Measurements from ENCODE around the gene CSK. TPM values are rescaled to one million over a fixed set of nuclear protein-coding genes. Genes with fewer than 3 reads are reported as not detected.

Gene CSK
- total RNA-seq, 1 donor from 2014 or later = 83.8 TPM

GRCh38 chr15:74808078-74808839 is 26.4 kb downstream of the CSK start:
- no peak for TF ChIP-seq CTCF (IDR thresholded peaks at IDR 0.05)
- DNase-seq = peak; percentile 78
- intact Hi-C loops (cut with DNase I) = no loop called here
- Histone ChIP-seq H3K27me3 (ENCODE audit: low read depth) (no peaks in the 10 kb centered on the region), H3K4me1 (no peaks in the 10 kb centered on the region), H3K36me3 (peaks cover 12% of the 10 kb centered on the region), H3K27ac (no peak overlapping the region), H3K9me3 (no peaks in the 10 kb centered on the region), H3K4me3 (no peak overlapping the region)
- ATAC-seq = peak; percentile 78 to 92

- no peaks in the 10 kb centered on the region for H3K4me1 ChIP-seq
- no peak for ATAC-seq
- intact Hi-C loops (cut with DNase I) = no loop called here
These were observed 27.0 kb downstream of the CSK start for GRCh38 chr15:74808840-74809229.

GRCh38 chr15:74809242-74809641 is 27.4 kb downstream of the CSK start:
- no peaks in the 10 kb centered on the region for H3K9me3 ChIP-seq
- H3K27ac ChIP-seq = no peak overlapping the region
- DNase-seq (no peak), ATAC-seq (no peak)
- H3K4me3 ChIP-seq = no peak overlapping the region
- H3K36me3 ChIP-seq = peaks cover 2% of the 10 kb centered on the region
- H3K27me3 ChIP-seq (ENCODE audit: low read depth) = no peaks in the 10 kb centered on the region
- H3K4me1 ChIP-seq = no peaks in the 10 kb centered on the region
- intact Hi-C loops (cut with DNase I) = no loop called here
- TF ChIP-seq CTCF (IDR thresholded peaks at IDR 0.05) = no peak

More at GRCh38 chr15:74808840-74809229, 27.0 kb downstream of the CSK start:
- no peaks in the 10 kb centered on the region for H3K27me3 ChIP-seq (ENCODE audit: low read depth)
- DNase-seq = no peak
- no peak overlapping the region for H3K27ac ChIP-seq
- no peak overlapping the region for H3K4me3 ChIP-seq
- TF ChIP-seq CTCF (IDR thresholded peaks at IDR 0.05) = no peak
- H3K36me3 ChIP-seq = peaks cover 6% of the 10 kb centered on the region
- no peaks in the 10 kb centered on the region for H3K9me3 ChIP-seq

- Histone ChIP-seq H3K9me3 (no peaks in the 10 kb centered on the region), H3K36me3 (no peaks in the 10 kb centered on the region), H3K4me1 (no peaks in the 10 kb centered on the region), H3K27ac (no peak overlapping the region), H3K4me3 (no peak overlapping the region), H3K27me3 (ENCODE audit: low read depth) (no peaks in the 10 kb centered on the region)
- ATAC-seq (no peak), DNase-seq (no peak)
- no peak for TF ChIP-seq CTCF (IDR thresholded peaks at IDR 0.05)
- intact Hi-C loops (cut with DNase I) = no loop called here
These were observed 28.1 kb downstream of the CSK start for GRCh38 chr15:74809956-74810355.

- Histone ChIP-seq H3K27ac (no peak within 1 kb of the TSS), H3K36me3 (no peaks in the 10 kb centered on the region), H3K9me3 (no peaks in the 10 kb centered on the region), H3K4me3 (no peak within 1 kb of the TSS), H3K4me1 (no peaks in the 10 kb centered on the region), H3K27me3 (ENCODE audit: low read depth) (no peaks in the 10 kb centered on the region)
- DNase-seq (no peak), ATAC-seq (no peak)
- no peak for TF ChIP-seq CTCF (IDR thresholded peaks at IDR 0.05)
- intact Hi-C loops (cut with DNase I) = no loop called here
These were observed 30.7 kb downstream of the CSK start, which contains the start of gene LMAN1L for GRCh38 chr15:74812533-74812932. Gene LMAN1L (plus strand): TSS chr15:74812835. CDS start chr15:74812855, 20 bp downstream.
